MCF 10A (cell line): ENCODE results near the gene GPATCH11. TPM values are rescaled to one million over a fixed set of nuclear protein-coding genes. Genes with fewer than 3 reads are reported as not detected.

Experiments
- BruUV-seq: library from RNA; stranded (reverse); fragments of 400-500 nt; replicated peaks from 2 replicates; lab custom pipeline; 2021; lab: Mats Ljungman, UMichigan
- CTCF ChIA-PET: fragments of 300-600 bp; sonication (Branson Sonifier 250); formaldehyde crosslinking; extraction: SDS; loops from one replicate; lab custom pipeline; 2021; ENCODE audit warnings: antibody characterized with exemption, inconsistent platforms; lab: Yijun Ruan, JAX
- POLR2A ChIA-PET: fragments of 300-600, 350-650 bp; sonication (Branson Sonifier 250); formaldehyde crosslinking; extraction: SDS; loops from one replicate; lab custom pipeline; 2020; ENCODE audit warnings: antibody characterized with exemption, inconsistent platforms; lab: Yijun Ruan, JAX
- DNase-seq: peaks from one replicate; pipeline ENCODE4 v3.0.0-alpha.2; 2018; ENCODE audit not compliant: unreplicated experiment
- H3K27ac Mint-ChIP-seq: one replicate; pipeline ENCODE4 v1.8.0; 2022; ENCODE audit warnings: mild to moderate bottlenecking, low read depth, mixed read lengths; ENCODE audit not compliant: unreplicated experiment
- H3K27me3 Mint-ChIP-seq: one replicate; pipeline ENCODE4 v1.8.0; 2022; ENCODE audit warnings: mixed read lengths; ENCODE audit not compliant: insufficient read depth, unreplicated experiment
- H3K36me3 Mint-ChIP-seq: one replicate; pipeline ENCODE4 v1.8.0; 2022; ENCODE audit warnings: mild to moderate bottlenecking, moderate library complexity, mixed read lengths; ENCODE audit not compliant: insufficient read depth, unreplicated experiment
- H3K4me1 Mint-ChIP-seq: one replicate; pipeline ENCODE4 v1.8.0; 2022; ENCODE audit warnings: mixed read lengths; ENCODE audit not compliant: insufficient read depth, unreplicated experiment
- H3K4me3 Mint-ChIP-seq: one replicate; pipeline ENCODE4 v1.8.0; 2022; ENCODE audit warnings: mild to moderate bottlenecking, moderate library complexity, mixed read lengths; ENCODE audit not compliant: unreplicated experiment
- H3K9me3 Mint-ChIP-seq: one replicate; pipeline ENCODE4 v1.8.0; 2022; ENCODE audit warnings: mixed read lengths; ENCODE audit not compliant: unreplicated experiment
- intact Hi-C: fragments of 100-400 bp; cut with micrococcal nuclease; formaldehyde crosslinking; loops from 2 replicates; pipeline ENCODE4 v1.14.1; 2022
- total RNA-seq: library from RNA; stranded (reverse); gene quantifications from 2 replicates; pipeline ENCODE4 v1.2.3, GENCODE V29; 2022
- TF ChIP-seq, protein P1 (sequence below): fragments of 200-600 bp; IDR thresholded peaks from one replicate; pipeline ENCODE4 v1.8.0; 2022; ENCODE audit warnings: antibody characterized with exemption, mild to moderate bottlenecking; ENCODE audit not compliant: unreplicated experiment

The GPATCH11 gene
- total RNA-seq, 1 experiment from 2014 or later, result 5.5 TPM

DNA sequence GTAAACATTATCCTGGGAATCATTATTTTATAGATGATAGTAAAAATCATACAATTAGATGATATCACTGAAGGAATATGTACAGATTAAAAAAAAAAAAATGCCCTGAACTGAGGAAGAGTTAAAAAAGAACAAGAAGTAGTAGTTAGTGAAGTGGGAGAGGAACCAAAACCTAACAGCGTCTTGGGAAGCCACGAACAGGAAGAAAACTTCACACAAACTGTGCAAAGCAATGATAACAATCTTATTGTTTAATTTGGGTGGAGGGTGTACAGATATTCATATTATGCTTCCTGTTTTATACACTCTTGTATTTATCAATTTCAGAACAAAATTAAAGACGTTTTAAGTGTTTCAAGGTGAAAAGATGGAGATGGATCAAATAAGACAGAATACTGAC, 3.6 kb upstream of the GPATCH11 start:
- no TSS peak for BruUV-seq
- no peak overlapping the region for H3K27ac Mint-ChIP-seq
- peaks cover 30% of the 10 kb centered on the region for H3K4me1 Mint-ChIP-seq

DNA sequence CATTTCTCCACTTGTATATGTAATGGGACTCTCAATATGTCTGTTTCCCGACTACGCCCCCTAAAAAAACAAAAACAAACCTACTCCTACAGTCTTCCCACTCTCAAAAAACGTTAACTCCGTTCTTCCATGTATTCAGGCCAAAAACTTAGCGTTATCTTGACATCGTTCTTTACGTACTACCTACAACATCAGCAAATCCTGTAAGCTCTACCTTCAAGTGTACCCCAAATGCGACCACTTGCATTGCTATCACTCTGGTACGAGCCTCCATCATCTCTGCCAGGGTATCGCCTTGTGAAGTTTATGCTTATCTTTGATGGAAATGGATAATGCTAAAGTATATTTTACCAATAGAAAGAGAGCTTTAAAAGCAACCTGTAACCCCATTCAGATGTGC, 479 bp downstream of the GPATCH11 start:
- ChIA-PET POLR2A (interaction anchor here (0.6 to 2.9 kb wide), 16 partner anchors 8 to 1518 kb away, joined by 3 to 17 read pairs (median 5); partner anchors contain the start of genes CEBPZ, EIF2AK2 and NDUFAF7), CTCF (no interaction called here)
- H3K36me3 Mint-ChIP-seq, result peaks cover 25% of the 10 kb centered on the region
- TSS peak; percentile 45 for BruUV-seq
- no peak overlapping the region for H3K27ac Mint-ChIP-seq
- no peaks in the 10 kb centered on the region for H3K9me3 Mint-ChIP-seq
- DNase-seq, result no peak
- intact Hi-C loops, result no loop called here
- no peaks in the 10 kb centered on the region for H3K27me3 Mint-ChIP-seq
- H3K4me1 Mint-ChIP-seq, result peaks cover 29% of the 10 kb centered on the region
- TF ChIP-seq, protein P1, sequence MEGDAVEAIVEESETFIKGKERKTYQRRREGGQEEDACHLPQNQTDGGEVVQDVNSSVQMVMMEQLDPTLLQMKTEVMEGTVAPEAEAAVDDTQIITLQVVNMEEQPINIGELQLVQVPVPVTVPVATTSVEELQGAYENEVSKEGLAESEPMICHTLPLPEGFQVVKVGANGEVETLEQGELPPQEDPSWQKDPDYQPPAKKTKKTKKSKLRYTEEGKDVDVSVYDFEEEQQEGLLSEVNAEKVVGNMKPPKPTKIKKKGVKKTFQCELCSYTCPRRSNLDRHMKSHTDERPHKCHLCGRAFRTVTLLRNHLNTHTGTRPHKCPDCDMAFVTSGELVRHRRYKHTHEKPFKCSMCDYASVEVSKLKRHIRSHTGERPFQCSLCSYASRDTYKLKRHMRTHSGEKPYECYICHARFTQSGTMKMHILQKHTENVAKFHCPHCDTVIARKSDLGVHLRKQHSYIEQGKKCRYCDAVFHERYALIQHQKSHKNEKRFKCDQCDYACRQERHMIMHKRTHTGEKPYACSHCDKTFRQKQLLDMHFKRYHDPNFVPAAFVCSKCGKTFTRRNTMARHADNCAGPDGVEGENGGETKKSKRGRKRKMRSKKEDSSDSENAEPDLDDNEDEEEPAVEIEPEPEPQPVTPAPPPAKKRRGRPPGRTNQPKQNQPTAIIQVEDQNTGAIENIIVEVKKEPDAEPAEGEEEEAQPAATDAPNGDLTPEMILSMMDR, result no peak
- no peak overlapping the region for H3K4me3 Mint-ChIP-seq

More for the DNA sequence above, 3.6 kb upstream of the GPATCH11 start:
- intact Hi-C loops, result no loop called here
- Mint-ChIP-seq H3K27me3 (no peaks in the 10 kb centered on the region), H3K4me3 (no peak overlapping the region), H3K9me3 (no peaks in the 10 kb centered on the region), H3K36me3 (peaks cover 35% of the 10 kb centered on the region)
- no peak for DNase-seq
- CTCF ChIA-PET, result no interaction called here
- POLR2A ChIA-PET, result no interaction called here
- TF ChIP-seq, protein P1, result no peak

DNA sequence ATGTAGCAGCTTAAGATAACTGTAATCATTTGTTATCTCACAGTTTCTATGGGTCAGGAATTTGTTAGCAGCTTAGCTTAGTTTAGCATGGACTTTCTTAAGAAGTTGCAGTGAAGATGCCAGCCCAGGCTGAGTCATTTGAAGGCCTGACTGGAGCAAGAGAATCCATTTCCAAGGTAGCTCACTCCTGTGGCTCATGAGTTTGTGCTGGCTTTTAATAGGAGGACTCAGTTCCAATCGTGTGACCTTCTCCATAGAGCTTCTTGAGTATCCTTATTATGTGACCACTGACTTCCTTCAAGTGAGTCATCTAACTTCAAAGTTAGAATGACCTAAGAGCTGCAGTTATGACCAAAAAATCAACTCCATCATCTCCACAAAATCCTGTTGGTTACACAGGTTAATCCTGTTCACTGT, 1.4 kb downstream of the GPATCH11 start:
- no peak for DNase-seq
- Mint-ChIP-seq H3K36me3 (peaks cover 19% of the 10 kb centered on the region), H3K9me3 (no peaks in the 10 kb centered on the region), H3K4me1 (peaks cover 20% of the 10 kb centered on the region), H3K27ac (no peak overlapping the region), H3K27me3 (no peaks in the 10 kb centered on the region), H3K4me3 (no peak overlapping the region)
- ChIA-PET POLR2A (interaction anchor here (0.6 to 2.8 kb wide), 5 partner anchors 11 to 612 kb away, joined by 4 to 16 read pairs (median 5); no protein-coding TSS in a partner anchor), CTCF (no interaction called here)
- TF ChIP-seq, protein P1, result no peak
- intact Hi-C loops, result no loop called here
- no TSS peak for BruUV-seq

DNA sequence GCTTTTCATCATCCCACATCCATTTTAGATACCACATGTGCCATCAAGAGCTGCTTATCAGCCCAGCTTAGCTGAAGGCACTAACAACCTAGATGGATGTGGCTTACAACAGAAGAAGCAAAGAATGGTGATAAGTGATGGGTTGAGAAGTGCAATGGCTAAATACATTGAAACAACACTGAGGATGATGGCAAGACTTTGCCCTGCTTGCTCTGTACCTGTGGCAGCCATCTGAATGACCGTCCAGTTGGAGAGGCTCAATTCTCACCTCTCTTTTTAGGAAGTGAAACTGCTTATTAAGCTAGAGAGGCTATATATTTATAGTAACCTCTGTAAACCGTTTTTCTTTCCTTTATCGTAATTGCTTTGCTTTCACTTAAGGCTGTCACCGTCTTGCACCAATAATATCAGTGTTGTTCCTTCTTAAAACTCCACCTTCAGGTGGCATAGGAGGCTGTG, 5.7 kb downstream of the GPATCH11 start:
- Mint-ChIP-seq H3K9me3 (no peaks in the 10 kb centered on the region), H3K27me3 (no peaks in the 10 kb centered on the region), H3K4me3 (no peak overlapping the region), H3K27ac (no peak overlapping the region), H3K36me3 (peaks cover 37% of the 10 kb centered on the region), H3K4me1 (no peaks in the 10 kb centered on the region)
- DNase-seq, result no peak
- ChIA-PET CTCF (interaction anchor here (0.6 kb wide), 1 partner anchor 1916 kb away, joined by 3 read pairs; no protein-coding TSS in a partner anchor), POLR2A (no interaction called here)
- no TSS peak for BruUV-seq
- TF ChIP-seq, protein P1, result no peak
- intact Hi-C loops, result no loop called here
